Endothelial cell of umbilical vein (primary cell): ENCODE measurements around the gene SGK1.

Experiments
- CTCF ChIP-seq, 2 donors: IDR thresholded peaks; 1 replicate in 1 of 2; 2 replicates in 1 of 2; pipeline ENCODE4 v1.5.1; 2011; ENCODE audit warnings: low read length in 2 of 2, mild to moderate bottlenecking in 2 of 2, moderate library complexity in 2 of 2, control low read depth in 1 of 2, inconsistent platforms in 1 of 2, low read depth in 1 of 2; ENCODE audit not compliant: insufficient read depth in 1 of 2; ENCODE audit errors: extremely low read depth in 1 of 2
- EZH2 ChIP-seq: IDR thresholded peaks from 2 replicates; pipeline ENCODE4 v1.6.1; 2012; ENCODE audit warnings: borderline replicate concordance, low read depth, mild to moderate bottlenecking, moderate library complexity, low read length, inconsistent platforms; ENCODE audit not compliant: severe bottlenecking
- FOS ChIP-seq: IDR thresholded peaks from 2 replicates; pipeline ENCODE4 v1.6.1; 2011; ENCODE audit warnings: mild to moderate bottlenecking, low read length, moderate library complexity, borderline replicate concordance; ENCODE audit not compliant: insufficient read depth
- JUN ChIP-seq: IDR thresholded peaks from 2 replicates; pipeline ENCODE4 v1.6.1; 2011; ENCODE audit warnings: borderline replicate concordance, low read depth; ENCODE audit not compliant: insufficient read length, insufficient read depth
- MYC ChIP-seq: IDR thresholded peaks from one replicate; pipeline ENCODE4 v1.6.1; 2011; ENCODE audit warnings: mild to moderate bottlenecking, low read depth, low read length
- POLR2A ChIP-seq: IDR thresholded peaks from 2 replicates; pipeline ENCODE4 v1.6.1; 2012; ENCODE audit warnings: low read depth, mild to moderate bottlenecking, control low read depth, low read length
- POLR2AphosphoS5 ChIP-seq: IDR thresholded peaks from 2 replicates; pipeline ENCODE4 v1.6.1; 2012; ENCODE audit warnings: low read depth, mild to moderate bottlenecking, control low read depth, low read length, moderate library complexity; ENCODE audit not compliant: insufficient read depth
- TF ChIP-seq, protein P1 (sequence below): IDR thresholded peaks from 2 replicates; pipeline ENCODE4 v1.6.1; 2011; ENCODE audit not compliant: insufficient read depth, insufficient read length

GRCh38 chr6:134361011-134361410 lies 43.1 kb upstream of the SGK1 start:
- TF ChIP-seq CTCF (IDR thresholded peaks at IDR 0.05; ENCODE audit: extremely low read depth in 1 of 2, insufficient read depth in 1 of 2, low read depth in 1 of 2, low read length in 2 of 2) (no peak), EZH2 (no peak), POLR2A (no peak), JUN (no peak), POLR2AphosphoS5 (no peak), FOS (no peak), MYC (no peak)
- TF ChIP-seq, protein P1, sequence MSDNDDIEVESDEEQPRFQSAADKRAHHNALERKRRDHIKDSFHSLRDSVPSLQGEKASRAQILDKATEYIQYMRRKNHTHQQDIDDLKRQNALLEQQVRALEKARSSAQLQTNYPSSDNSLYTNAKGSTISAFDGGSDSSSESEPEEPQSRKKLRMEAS = no peak
